ENCODE measurements around the gene RBBP5. TPM values are rescaled to one million over a fixed set of nuclear protein-coding genes. Genes with fewer than 3 reads are reported as not detected.

The RBBP5 gene
- total RNA-seq, 4 donors from 2014 or later, result 7.0 to 36.7 (median 12.2) TPM

DNA sequence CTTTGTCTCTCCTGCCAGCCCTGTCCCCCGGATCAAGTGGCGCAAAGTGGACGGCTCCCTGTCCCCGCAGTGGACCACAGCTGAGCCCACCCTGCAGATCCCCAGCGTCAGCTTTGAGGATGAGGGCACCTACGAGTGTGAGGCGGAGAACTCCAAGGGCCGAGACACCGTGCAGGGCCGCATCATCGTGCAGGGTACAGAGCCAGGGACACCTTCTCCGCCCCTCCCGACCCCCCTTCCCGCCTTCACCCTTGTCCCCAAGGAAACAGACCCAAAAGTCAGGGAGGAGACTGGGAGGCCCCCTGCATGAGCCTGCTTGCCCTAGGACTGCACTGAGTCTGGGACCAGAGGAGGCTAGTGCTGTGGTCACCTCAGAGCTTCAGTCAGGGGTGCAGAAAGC lies 60.6 kb downstream of the RBBP5 start:
- no peak for TF ChIP-seq POLR2A (IDR thresholded peaks at IDR 0.05)
- TF ChIP-seq, protein P1, sequence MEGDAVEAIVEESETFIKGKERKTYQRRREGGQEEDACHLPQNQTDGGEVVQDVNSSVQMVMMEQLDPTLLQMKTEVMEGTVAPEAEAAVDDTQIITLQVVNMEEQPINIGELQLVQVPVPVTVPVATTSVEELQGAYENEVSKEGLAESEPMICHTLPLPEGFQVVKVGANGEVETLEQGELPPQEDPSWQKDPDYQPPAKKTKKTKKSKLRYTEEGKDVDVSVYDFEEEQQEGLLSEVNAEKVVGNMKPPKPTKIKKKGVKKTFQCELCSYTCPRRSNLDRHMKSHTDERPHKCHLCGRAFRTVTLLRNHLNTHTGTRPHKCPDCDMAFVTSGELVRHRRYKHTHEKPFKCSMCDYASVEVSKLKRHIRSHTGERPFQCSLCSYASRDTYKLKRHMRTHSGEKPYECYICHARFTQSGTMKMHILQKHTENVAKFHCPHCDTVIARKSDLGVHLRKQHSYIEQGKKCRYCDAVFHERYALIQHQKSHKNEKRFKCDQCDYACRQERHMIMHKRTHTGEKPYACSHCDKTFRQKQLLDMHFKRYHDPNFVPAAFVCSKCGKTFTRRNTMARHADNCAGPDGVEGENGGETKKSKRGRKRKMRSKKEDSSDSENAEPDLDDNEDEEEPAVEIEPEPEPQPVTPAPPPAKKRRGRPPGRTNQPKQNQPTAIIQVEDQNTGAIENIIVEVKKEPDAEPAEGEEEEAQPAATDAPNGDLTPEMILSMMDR (IDR thresholded peaks at IDR 0.05), result no peak
- Histone ChIP-seq H3K27me3 (peaks cover 0 to 24% (median 0%) of the 10 kb centered on the region in 4 donors), H3K27ac (no peak overlapping the region), H3K4me3 (no peak overlapping the region), H3K4me1 (peaks cover 0 to 7% (median 4%) of the 10 kb centered on the region in 3 donors), H3K36me3 (no peaks in the 10 kb centered on the region), H3K9me3 (no peaks in the 10 kb centered on the region)
- intact Hi-C loops (cut with DNase I), result loop anchor here (5.0 kb wide), 1 partner anchor 69 kb away; no protein-coding TSS in a partner anchor
- DNase-seq, result no peak
- WGBS, 2 donors, result 78% methylated on average over 10 of the region's 14 CpGs; no CpG with 5 or more reads in 1 of the 2 donors

DNA sequence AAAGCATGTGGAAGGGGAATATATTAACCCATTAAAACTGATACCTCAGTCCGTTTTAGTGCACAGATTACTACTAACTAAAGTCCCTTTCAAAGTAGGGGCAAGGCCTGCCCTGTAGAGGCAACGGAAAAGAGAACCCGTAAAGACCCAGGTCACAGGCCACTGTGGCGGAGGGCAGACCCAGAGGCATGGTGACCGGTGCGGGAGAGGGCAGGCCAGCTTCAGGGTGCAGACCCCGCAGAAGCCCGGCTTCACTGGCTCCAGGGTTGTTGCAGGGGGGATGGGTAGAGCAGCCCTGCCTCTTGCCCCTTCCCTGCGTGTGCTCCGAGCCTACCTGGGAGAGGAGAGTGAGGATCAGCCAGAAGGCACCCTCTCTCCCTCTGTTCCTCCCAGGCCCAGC lies 61.0 kb downstream of the RBBP5 start:
- no peak for DNase-seq
- WGBS, 2 donors, result 82 to 90% methylated on average over 8 to 10 of the region's 10 CpGs
- H3K4me1 ChIP-seq, result peaks cover 0 to 7% (median 4%) of the 10 kb centered on the region in 3 donors
- no peak overlapping the region for H3K27ac ChIP-seq
- intact Hi-C loops (cut with DNase I), result loop anchor here (5.0 kb wide), 1 partner anchor 68 kb away; no protein-coding TSS in a partner anchor
- H3K27me3 ChIP-seq, result peaks cover 0 to 29% (median 0%) of the 10 kb centered on the region in 4 donors
- no peaks in the 10 kb centered on the region for H3K9me3 ChIP-seq
- TF ChIP-seq, protein P1 (IDR thresholded peaks at IDR 0.05), result no peak
- no peak for TF ChIP-seq POLR2A (IDR thresholded peaks at IDR 0.05)
- H3K36me3 ChIP-seq, result no peaks in the 10 kb centered on the region
- H3K4me3 ChIP-seq, result no peak overlapping the region

DNA sequence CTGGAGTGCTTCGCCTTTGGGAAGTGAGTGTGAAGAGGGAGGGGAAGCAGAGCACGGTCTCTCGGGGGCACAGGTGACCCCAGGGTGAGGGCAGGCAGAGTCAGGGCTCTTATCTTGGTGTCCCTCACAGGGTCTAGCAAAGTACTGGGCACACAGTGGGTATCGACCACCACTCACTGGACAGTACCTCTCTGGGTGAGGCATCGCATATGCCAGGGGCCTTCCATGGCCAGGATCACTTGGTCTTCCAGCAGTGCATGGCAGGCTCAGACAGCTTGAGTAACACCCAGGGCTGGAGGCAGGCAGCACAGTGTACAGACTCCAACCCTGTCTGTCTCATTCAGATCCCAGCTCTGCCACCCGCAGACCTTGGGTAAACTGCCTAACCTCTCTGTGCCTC lies 62.1 kb downstream of the RBBP5 start:
- no peak for DNase-seq
- H3K9me3 ChIP-seq, result no peaks in the 10 kb centered on the region
- intact Hi-C loops (cut with DNase I), result loop anchor here (5.0 kb wide), 1 partner anchor 67 kb away; no protein-coding TSS in a partner anchor
- 85 to 100% methylated on average over 2 to 4 of the region's 6 CpGs for WGBS, 2 donors
- H3K27me3 ChIP-seq, result peaks cover 0 to 39% (median 0%) of the 10 kb centered on the region in 4 donors
- no peak overlapping the region for H3K4me3 ChIP-seq
- H3K36me3 ChIP-seq, result no peaks in the 10 kb centered on the region
- TF ChIP-seq POLR2A (IDR thresholded peaks at IDR 0.05), result no peak
- TF ChIP-seq, protein P1 (IDR thresholded peaks at IDR 0.05), result no peak
- H3K4me1 ChIP-seq, result peaks cover 0 to 7% (median 4%) of the 10 kb centered on the region in 3 donors
- H3K27ac ChIP-seq, result no peak overlapping the region

DNA sequence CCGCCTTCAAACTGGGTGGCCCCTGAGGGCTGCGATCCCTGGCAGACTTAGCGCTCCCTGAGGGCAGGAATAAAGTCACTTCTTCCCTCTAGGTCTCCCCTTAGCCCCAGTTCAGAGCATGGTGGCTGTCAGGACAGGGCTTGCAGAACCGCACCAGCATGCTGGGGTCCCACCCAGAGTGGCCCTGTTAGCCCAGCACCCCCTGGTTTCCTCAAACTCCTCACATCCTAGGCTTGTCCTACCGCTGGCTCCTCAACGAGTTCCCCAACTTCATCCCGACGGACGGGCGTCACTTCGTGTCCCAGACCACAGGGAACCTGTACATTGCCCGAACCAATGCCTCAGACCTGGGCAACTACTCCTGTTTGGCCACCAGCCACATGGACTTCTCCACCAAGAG lies 62.9 kb downstream of the RBBP5 start:
- DNase-seq, result no peak
- Histone ChIP-seq H3K4me1 (peaks cover 0 to 7% (median 4%) of the 10 kb centered on the region in 3 donors), H3K36me3 (no peaks in the 10 kb centered on the region), H3K9me3 (no peaks in the 10 kb centered on the region), H3K4me3 (no peak overlapping the region), H3K27ac (no peak overlapping the region), H3K27me3 (peaks cover 0 to 47% (median 0%) of the 10 kb centered on the region in 4 donors)
- intact Hi-C loops (cut with DNase I), result no loop called here
- WGBS, 2 donors, result 95 to 100% methylated on average over 2 to 11 of the region's 12 CpGs
- TF ChIP-seq, protein P1 (IDR thresholded peaks at IDR 0.05), result no peak
- TF ChIP-seq POLR2A (IDR thresholded peaks at IDR 0.05), result no peak

DNA sequence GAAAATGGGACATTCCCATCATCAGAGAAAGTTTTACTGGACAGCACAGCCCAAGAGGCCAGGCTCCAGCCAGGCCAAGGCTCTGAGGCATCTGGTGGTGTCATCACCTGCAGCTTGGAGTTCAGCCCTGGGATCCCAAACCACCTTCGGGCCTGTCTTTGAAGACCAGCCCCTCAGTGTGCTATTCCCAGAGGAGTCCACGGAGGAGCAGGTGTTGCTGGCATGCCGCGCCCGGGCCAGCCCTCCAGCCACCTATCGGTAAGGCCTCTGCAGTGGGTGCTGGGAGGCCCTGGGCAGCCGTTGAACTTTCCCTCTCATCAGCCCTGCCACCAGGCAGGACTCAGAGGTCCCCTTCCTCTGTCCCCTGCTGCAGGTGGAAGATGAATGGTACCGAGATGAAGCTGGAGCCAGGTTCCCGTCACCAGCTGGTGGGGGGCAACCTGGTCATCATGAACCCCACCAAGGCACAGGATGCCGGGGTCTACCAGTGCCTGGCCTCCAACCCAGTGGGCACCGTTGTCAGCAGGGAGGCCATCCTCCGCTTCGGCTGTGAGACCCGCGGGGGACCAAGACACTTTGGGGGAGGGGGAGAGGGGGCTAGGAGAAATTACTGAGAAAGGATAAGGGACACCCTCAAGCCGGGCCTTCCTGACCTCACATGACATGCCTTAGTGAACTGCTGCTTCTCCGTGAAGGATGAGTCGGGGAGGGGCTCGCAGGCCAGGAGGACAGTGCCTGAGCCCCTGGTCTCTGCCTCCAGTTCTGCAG lies 63.8 kb downstream of the RBBP5 start:
- TF ChIP-seq, protein P1 (IDR thresholded peaks at IDR 0.05), result no peak
- no peak for TF ChIP-seq POLR2A (IDR thresholded peaks at IDR 0.05)
- peaks cover 0 to 56% (median 0%) of the 10 kb centered on the region in 4 donors for H3K27me3 ChIP-seq
- no peak overlapping the region for H3K4me3 ChIP-seq
- H3K36me3 ChIP-seq, result no peaks in the 10 kb centered on the region
- WGBS, 2 donors, result 82 to 83% methylated on average over 7 to 8 of the region's 19 CpGs
- DNase-seq, result no peak
- H3K4me1 ChIP-seq, result peaks cover 0 to 7% (median 4%) of the 10 kb centered on the region in 3 donors
- H3K9me3 ChIP-seq, result no peaks in the 10 kb centered on the region
- intact Hi-C loops (cut with DNase I), result no loop called here
- no peak overlapping the region for H3K27ac ChIP-seq
